Measurements from ENCODE around the gene NOL9.
"Not testable (repeated sequence)": the region's sequence is repeated elsewhere in the genome, so short reads cannot be mapped to it uniquely, and the experiment has no call there.

Gene NOL9

GRCh38 chr1:6505367-6506209, 48.7 kb downstream of the NOL9 start:
- in situ Hi-C loops (cut with HindIII; ENCODE audit: low sequenced_read_pairs): no loop called here

DNA sequence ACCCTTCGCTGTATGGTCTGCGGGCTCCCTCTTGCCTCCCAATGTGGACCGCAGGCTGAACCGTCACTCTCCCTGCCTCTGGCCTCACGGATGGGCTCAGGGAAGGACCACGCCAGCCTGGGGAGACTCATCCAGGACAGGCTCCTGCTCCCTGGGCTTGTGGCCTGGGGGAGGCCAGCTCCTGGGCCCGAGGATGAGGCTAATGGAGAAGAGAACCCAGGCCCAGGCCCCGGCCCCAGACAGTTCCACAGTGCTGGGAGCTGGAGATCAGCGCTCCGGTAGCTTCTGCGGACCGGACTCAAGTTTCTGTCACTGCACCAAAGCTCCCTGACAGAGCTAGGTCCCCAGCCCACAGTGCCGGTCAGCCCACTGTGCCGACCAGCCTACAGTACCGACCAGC, 49.4 kb downstream of the NOL9 start:
- in situ Hi-C loops (cut with HindIII; ENCODE audit: low sequenced_read_pairs): no loop called here

GRCh38 chr1:6503884-6504602, 50.3 kb downstream of the NOL9 start:
- in situ Hi-C loops (cut with HindIII; ENCODE audit: low sequenced_read_pairs): no loop called here

DNA sequence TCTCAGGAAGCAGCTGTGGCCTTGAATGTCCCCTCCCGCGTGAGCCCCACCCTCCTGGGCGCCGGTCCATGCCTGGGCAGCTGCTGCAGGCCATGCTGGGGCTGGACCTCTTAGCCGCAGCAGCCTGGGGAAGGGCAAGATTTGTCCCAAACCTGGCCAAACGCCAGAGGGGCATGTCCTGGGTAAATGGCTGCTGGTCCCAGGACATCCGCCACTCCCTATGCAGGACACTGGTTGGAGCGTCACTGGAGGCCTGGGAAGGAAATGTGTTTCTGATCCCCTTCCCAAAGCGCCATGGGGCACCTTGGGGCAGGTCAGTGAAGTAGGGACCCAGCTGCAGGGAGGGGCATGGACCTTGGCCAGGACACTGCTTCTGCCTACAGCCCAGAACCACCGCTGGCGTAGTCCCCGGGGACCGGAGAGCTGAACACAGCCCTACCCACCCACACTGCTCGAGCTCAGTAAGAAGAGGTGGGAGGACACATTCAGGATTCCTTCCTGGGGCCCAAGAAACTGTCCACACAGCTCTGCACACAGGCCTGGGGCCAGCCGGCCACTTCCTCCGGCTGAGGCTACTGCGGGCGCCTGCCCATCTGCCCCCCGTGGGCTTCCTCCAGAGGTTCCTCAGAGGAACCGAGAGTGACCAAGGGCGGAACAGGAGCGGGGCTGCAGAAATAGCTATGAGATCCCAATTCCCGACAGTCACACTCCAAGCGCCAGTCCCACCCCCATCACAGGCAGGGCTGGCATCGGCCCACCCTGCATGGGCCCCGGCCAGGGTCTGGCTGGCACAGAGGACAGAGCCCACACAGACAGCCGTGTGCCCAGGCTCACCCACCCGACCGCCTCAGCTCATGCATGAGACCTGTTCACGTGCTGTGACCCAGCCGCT, 52.1 kb downstream of the NOL9 start:
- in situ Hi-C loops (cut with HindIII; ENCODE audit: low sequenced_read_pairs): no loop called here

DNA sequence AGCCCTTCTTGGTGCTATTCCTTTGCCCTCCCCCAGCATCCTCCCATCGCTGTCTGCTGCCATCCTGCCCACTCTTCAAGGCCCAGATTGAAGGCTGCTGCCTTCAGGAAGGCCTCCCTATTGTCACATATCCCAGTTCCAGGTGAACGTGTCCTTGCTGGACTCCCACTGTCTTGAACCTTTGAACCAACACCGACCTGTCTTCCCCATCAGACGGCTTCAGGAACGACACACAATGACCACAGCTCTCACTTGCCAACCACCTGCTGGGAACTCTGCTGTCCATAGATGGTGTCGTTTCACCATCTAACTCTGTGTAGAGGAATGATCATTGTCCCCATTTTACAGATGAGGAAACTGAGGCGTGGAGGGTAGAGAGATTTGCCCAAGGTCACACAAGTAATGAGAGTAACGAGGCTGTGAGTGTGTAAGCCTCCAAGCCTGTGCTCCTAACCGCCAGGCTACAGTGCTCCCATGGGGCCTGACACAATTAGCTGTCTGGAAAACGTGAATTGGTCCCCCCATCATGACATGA, 53.0 kb downstream of the NOL9 start:
- in situ Hi-C loops (cut with HindIII; ENCODE audit: low sequenced_read_pairs): no loop called here

- in situ Hi-C loops (cut with HindIII; ENCODE audit: low sequenced_read_pairs): no loop called here
These were observed 53.6 kb downstream of the NOL9 start for GRCh38 chr1:6500544-6501278.

- in situ Hi-C loops (cut with HindIII; ENCODE audit: low sequenced_read_pairs): no loop called here
These were observed 55.0 kb downstream of the NOL9 start for GRCh38 chr1:6499296-6499695.

DNA sequence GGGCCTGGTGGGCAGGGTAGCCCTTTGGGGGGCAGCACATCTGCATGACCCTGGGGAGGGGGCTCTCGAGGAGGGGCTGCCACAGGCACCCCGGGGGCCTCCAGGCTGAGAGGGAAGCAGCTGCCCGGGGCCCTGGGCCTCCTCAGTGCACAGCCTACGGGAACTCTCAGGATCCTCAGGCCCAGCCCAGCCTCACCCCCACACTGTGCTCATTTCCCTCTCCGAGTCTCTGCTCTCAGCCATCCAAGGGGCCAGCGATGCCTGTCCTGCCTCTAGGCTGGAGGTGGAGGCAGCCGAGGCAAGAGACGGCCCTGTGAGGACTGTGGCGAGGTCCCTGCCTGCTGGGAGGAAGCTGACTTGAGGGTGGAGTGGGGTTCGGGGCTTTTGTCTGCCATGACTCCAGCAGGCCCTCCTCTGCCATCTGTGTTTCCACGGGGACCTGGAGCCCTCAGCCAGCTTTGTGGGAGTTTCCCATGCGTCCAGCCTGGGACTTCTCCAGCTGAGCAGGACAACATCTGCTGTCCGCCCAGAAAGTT, 55.7 kb downstream of the NOL9 start:
- in situ Hi-C loops (cut with HindIII; ENCODE audit: low sequenced_read_pairs): no loop called here

- in situ Hi-C loops (cut with HindIII; ENCODE audit: low sequenced_read_pairs): no loop called here
These were observed 56.3 kb downstream of the NOL9 start for GRCh38 chr1:6497867-6498575.

DNA sequence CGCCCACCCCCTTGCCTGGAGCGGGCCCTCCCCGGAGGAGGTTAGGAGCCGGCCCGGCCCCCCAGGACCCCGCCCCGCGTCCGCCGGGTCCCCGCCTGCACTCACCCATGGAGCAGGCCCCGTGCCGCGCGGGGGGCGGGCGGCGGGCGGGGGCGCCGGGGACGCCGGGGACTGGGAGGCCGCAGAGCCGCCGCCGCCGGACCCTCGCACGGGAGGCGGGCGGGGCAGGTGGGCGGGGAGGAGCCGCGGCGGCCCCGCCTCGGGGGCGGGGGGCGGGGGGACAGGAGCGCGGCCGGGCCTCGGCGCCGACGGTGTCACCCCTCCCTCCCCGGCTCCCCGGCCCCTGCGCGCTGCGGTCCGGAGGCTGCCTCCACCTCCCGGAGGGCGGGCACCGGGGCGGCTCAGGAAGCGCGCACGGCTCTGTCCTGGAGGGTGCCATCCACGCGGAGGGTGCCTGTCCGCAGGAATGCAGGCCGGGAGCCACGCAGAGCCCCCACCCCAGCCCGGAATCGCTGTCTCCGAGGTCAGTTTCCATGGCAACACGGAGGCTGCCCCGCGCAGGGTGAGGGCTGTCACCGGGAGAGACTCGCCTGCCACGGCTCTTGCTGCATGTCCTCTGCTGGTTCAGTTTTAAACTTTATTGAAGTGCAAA, 57.0 kb downstream of the NOL9 start:
- in situ Hi-C loops (cut with HindIII; ENCODE audit: low sequenced_read_pairs): no loop called here

DNA sequence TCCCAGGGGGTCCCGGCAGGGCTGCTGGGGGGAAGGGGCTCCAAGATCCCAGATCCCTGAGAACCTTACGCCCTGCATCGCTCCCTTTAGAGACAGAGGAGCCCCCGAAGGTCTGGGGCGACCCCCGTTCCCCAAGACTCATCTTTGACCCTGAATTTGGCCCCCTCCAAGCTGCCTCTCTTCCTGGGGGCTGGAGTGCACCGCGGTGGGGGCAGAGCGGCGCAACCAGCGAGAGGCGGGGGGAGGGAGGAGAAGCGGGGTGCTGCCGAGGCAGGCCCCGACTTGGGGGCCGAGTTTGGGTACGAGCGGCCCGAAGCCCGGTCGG, 57.5 kb downstream of the NOL9 start:
- in situ Hi-C loops (cut with HindIII; ENCODE audit: low sequenced_read_pairs): no loop called here

- in situ Hi-C loops (cut with HindIII; ENCODE audit: low sequenced_read_pairs): no loop called here
These were observed 58.0 kb downstream of the NOL9 start for GRCh38 chr1:6496365-6496721.

DNA sequence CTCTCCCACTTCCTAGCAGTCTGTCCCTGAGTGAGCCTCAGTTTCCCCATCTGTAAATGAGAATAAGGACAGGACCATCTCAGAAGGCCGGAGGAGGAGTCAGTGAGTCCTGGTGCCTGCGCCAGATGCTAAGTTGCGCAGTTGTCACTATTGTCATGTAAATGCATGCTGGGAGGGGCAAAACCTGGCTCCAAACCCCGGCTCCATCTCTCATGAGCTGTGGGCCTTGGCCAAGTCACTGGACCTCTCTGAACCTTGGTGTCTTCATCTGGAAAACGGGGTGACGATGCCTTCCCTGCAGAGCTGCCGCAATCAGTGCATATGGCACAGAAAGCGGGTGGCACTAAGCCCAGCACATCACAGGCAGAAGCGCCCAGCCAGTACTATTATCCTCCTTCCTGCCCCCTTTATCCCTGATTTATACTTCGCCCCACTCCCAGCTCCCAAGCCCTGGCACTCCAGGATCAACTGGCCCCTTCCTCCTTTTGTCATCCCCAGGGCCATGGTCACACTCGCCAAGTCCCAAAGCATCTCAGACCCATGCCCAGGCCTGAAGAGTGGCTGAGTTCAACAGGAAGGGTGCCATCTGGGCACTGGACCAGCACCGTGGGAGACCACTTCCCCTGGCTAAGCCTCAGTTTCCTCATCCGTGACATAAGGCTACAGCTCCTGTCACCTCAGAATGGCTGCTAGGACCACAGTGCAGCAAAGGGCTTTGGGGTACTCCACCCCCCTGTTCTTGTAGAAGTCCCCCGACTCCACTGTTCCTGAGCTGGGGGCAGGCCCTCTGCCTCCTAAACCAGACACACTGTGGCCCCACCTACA, 58.6 kb downstream of the NOL9 start:
- in situ Hi-C loops (cut with HindIII; ENCODE audit: low sequenced_read_pairs): no loop called here

GRCh38 chr1:6495041-6495441, 59.3 kb downstream of the NOL9 start:
- in situ Hi-C loops (cut with HindIII; ENCODE audit: low sequenced_read_pairs): no loop called here

DNA sequence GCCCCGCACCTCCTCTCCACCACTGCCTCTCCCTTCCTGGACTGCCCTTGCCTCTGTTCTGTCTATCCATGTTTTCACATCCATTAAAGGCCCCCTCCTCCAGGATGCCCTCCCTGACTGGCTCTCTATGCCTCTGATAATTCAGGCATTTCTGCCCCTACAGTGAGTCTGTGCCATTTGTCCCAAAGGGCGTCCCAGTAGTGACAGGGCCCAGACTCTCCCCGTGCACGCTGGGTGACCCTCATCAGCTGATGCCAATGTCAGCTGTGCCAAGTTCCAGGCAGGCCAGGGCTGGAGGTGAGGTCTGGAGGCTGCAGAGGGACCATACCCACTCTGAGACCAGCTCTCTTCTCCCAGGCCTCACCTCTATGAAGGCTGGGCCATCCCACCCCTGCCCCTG, 59.7 kb downstream of the NOL9 start:
- in situ Hi-C loops (cut with HindIII; ENCODE audit: low sequenced_read_pairs): no loop called here

DNA sequence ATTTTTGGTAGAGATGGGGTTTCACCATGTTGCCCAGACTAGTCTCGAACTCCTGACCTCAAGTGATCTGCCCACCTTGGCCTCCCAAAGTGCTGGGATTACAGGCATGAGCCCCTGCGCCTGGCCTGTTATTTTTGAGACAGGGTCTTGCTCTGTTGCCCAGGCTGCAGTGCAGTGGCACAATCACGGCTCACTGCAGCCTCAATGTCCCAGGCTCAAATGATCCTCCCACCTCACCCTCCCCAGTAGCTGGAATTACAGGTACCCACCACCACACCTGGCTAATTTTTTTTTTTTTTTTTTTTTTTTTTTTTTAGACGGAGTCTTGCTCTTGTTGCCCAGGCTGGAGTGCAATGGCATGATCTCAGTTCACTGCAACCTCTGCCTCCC, 60.5 kb downstream of the NOL9 start:
- in situ Hi-C loops (cut with HindIII; ENCODE audit: low sequenced_read_pairs): not testable (repeated sequence)

DNA sequence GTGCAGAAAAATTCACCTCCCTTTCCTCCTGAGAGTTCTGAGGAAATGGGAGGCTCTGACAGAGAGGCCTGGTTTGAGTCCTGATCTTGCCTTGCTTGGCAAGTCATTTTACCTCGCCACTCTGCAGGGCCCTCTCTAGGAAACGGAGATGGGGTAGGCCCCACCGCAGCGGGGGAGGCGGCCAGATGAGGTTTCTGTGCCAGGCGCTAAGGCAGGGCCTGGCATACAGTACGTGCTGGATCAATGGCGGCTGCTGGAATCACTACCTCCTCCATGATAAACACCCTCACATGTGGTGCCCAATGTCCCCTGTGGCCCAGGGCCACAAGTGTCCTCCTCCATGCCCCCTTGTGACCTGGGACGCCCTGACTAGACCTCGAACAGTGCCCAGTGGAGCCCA, 62.3 kb downstream of the NOL9 start:
- in situ Hi-C loops (cut with HindIII; ENCODE audit: low sequenced_read_pairs): no loop called here

DNA sequence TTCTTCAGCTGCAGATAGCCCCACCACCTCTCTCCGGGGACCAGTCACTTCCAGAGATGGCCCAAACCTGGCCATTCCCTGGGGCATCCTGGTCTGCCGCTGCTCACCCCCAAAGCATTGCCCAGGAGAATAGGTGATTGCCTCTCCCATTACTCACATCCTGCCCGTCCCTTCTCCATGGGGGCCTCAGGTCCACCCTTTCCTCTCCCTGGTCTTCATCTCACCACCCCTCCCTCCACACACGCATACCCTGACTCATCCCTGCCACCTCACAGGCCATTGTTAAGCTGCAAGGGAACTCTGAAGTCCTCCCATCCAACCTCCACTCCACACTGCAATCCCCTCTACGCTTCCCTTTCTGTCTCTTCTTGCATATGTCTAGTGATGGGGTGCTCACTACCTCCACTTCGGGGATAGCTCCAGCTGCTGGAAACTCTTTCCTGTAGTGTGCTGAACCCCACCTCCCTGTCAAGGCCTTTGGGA, 62.8 kb downstream of the NOL9 start, which contains the start of gene PLEKHG5:
Gene PLEKHG5, minus strand, starts transcription at position 188 of the 483 bp plus-strand sequence. CDS start 14,096 bp downstream, outside the sequence.
- in situ Hi-C loops (cut with HindIII; ENCODE audit: low sequenced_read_pairs): no loop called here
